Measurements from ENCODE around the gene NR1H2. TPM values are rescaled to one million over a fixed set of nuclear protein-coding genes. Genes with fewer than 3 reads are reported as not detected.

NR1H2 gene
- polyA plus RNA-seq, 4 donors: 28.9 to 45.4 (median 40.2) TPM

- no peak for DNase-seq (ENCODE audit: low read depth in 4 of 4, low spot score in 2 of 4)
Measured at GRCh38 chr19:50420127-50420526, 43.9 kb downstream of the NR1H2 start.

- no peak for DNase-seq (ENCODE audit: low read depth in 4 of 4, low spot score in 2 of 4)
Measured at GRCh38 chr19:50420808-50421207, 44.6 kb downstream of the NR1H2 start.

GRCh38 chr19:50422397-50423278 lies 46.4 kb downstream of the NR1H2 start:
- no peak for DNase-seq (ENCODE audit: low read depth in 4 of 4, low spot score in 2 of 4)

- DNase-seq (ENCODE audit: low read depth in 4 of 4, low spot score in 2 of 4): no peak
Measured at GRCh38 chr19:50423279-50424113, 47.2 kb downstream of the NR1H2 start.

- DNase-seq (ENCODE audit: low read depth in 4 of 4, low spot score in 2 of 4): no peak
Measured at GRCh38 chr19:50425581-50425980, 49.3 kb downstream of the NR1H2 start.

- no peak for DNase-seq (ENCODE audit: low read depth in 4 of 4, low spot score in 2 of 4)
Measured at GRCh38 chr19:50427318-50427925, 51.2 kb downstream of the NR1H2 start.

- DNase-seq (ENCODE audit: low read depth in 4 of 4, low spot score in 2 of 4): peak in 3 of 4 donors; percentile 71 to 86 (median 74)
Measured at GRCh38 chr19:50427997-50428425, 51.8 kb downstream of the NR1H2 start.

- no peak for DNase-seq (ENCODE audit: low read depth in 4 of 4, low spot score in 2 of 4)
Measured at GRCh38 chr19:50428772-50429463, 52.7 kb downstream of the NR1H2 start.

- DNase-seq (ENCODE audit: low read depth in 4 of 4, low spot score in 2 of 4): no peak
Measured at GRCh38 chr19:50430888-50431342, 54.7 kb downstream of the NR1H2 start.

- DNase-seq (ENCODE audit: low read depth in 4 of 4, low spot score in 2 of 4): peak; percentile 78 to 82 (median 82)
Measured at GRCh38 chr19:50431343-50432220, 55.3 kb downstream of the NR1H2 start.

GRCh38 chr19:50432221-50433028 lies 56.2 kb downstream of the NR1H2 start, which contains the start of gene MYBPC2:
MYBPC2 (plus strand) TSS chr19:50432892; CDS start chr19:50432954, 62 bp downstream.
- DNase-seq (ENCODE audit: low read depth in 4 of 4, low spot score in 2 of 4): peak in 3 of 4 donors; percentile 38 to 46 (median 41)

Other genes with a start within 250 kb of the NR1H2 start
- under 1 TPM; 0.16 to 0.57 (median 0.23) TPM for gene IZUMO2, start 213.2 kb upstream of the NR1H2 start, polyA plus RNA-seq (ENCODE audit: insufficient read length in 4 of 4)
- 10 to 100 TPM; 20.0 to 31.9 (median 25.0) TPM for gene MYH14, start 172.8 kb upstream of the NR1H2 start, polyA plus RNA-seq (ENCODE audit: insufficient read length in 4 of 4)
- 10 to 100 TPM; 25.0 to 82.0 (median 48.5) TPM for gene KCNC3, start 47.1 kb upstream of the NR1H2 start, polyA plus RNA-seq (ENCODE audit: insufficient read length in 4 of 4)
- gene NAPSA, start 10.8 kb upstream of the NR1H2 start, polyA plus RNA-seq (ENCODE audit: insufficient read length in 4 of 4): 10 to 100 TPM in 2 of 4 donors, 1 to 10 TPM in 2; 9.0 to 11.0 (median 10.0) TPM
- 10 to 100 TPM; 16.5 to 40.5 (median 33.7) TPM for gene POLD1, start 7.9 kb downstream of the NR1H2 start, polyA plus RNA-seq (ENCODE audit: insufficient read length in 4 of 4)
- 1 to 10 TPM in 2 of 4 donors, under 1 TPM in 2; 0.46 to 1.3 (median 0.90) TPM for gene SPIB, start 42.5 kb downstream of the NR1H2 start, polyA plus RNA-seq (ENCODE audit: insufficient read length in 4 of 4)
- 1 to 10 TPM in 3 of 4 donors, under 1 TPM in 1; 0.86 to 1.9 (median 1.2) TPM for gene MYBPC2, start 56.4 kb downstream of the NR1H2 start, polyA plus RNA-seq (ENCODE audit: insufficient read length in 4 of 4)
- gene EMC10, start 100.0 kb downstream of the NR1H2 start, polyA plus RNA-seq (ENCODE audit: insufficient read length in 4 of 4): 100 to 1,000 TPM; 109 to 209 (median 150) TPM
- gene GARIN5A, start 100.4 kb downstream of the NR1H2 start, polyA plus RNA-seq (ENCODE audit: insufficient read length in 4 of 4): 10 to 100 TPM in 2 of 4 donors, 1 to 10 TPM in 2; 6.6 to 12.4 (median 9.5) TPM
- 10 to 100 TPM in 3 of 4 donors, 1 to 10 TPM in 1; 8.9 to 20.2 (median 15.2) TPM for gene JOSD2, start 134.7 kb downstream of the NR1H2 start, polyA plus RNA-seq (ENCODE audit: insufficient read length in 4 of 4)
- 10 to 100 TPM in 2 of 4 donors, 1 to 10 TPM in 2; 7.2 to 13.3 (median 10.6) TPM for gene ASPDH, start 137.5 kb downstream of the NR1H2 start, polyA plus RNA-seq (ENCODE audit: insufficient read length in 4 of 4)
- 10 to 100 TPM; 15.0 to 27.1 (median 22.9) TPM for gene LRRC4B, start 192.0 kb downstream of the NR1H2 start, polyA plus RNA-seq (ENCODE audit: insufficient read length in 4 of 4)